ENCODE results near the gene GDPD2. TPM values are rescaled to one million over a fixed set of nuclear protein-coding genes. Genes with fewer than 3 reads are reported as not detected.
A peak's percentile ranks its signal among the peaks of the same experiment; 100 is the strongest.

Gene GDPD2
- total RNA-seq, 1 donor from 2014 or later = 0.13 TPM

GRCh38 chrX:70436343-70436742 lies 13.2 kb downstream of the GDPD2 start:
- peak; percentile 31 for DNase-seq (ENCODE audit: low spot score)
- H3K27me3 Mint-ChIP-seq (ENCODE audit: unreplicated experiment) = peaks cover 2% of the 10 kb centered on the region
- no peak overlapping the region for H3K4me3 Mint-ChIP-seq (ENCODE audit: unreplicated experiment)
- no peaks in the 10 kb centered on the region for H3K4me1 Mint-ChIP-seq (ENCODE audit: unreplicated experiment)
- H3K36me3 Mint-ChIP-seq (ENCODE audit: low read depth, unreplicated experiment) = no peaks in the 10 kb centered on the region
- no peaks in the 10 kb centered on the region for H3K9me3 Mint-ChIP-seq (ENCODE audit: unreplicated experiment)
- no peak overlapping the region for H3K27ac Mint-ChIP-seq (ENCODE audit: unreplicated experiment)
- no peak for TF ChIP-seq CTCF (IDR thresholded peaks at IDR 0.05; ENCODE audit: unreplicated experiment)

- H3K27ac Mint-ChIP-seq (ENCODE audit: unreplicated experiment) = no peak overlapping the region
- TF ChIP-seq CTCF (IDR thresholded peaks at IDR 0.05; ENCODE audit: unreplicated experiment) = no peak
- H3K9me3 Mint-ChIP-seq (ENCODE audit: unreplicated experiment) = no peaks in the 10 kb centered on the region
- H3K36me3 Mint-ChIP-seq (ENCODE audit: low read depth, unreplicated experiment) = no peaks in the 10 kb centered on the region
- H3K27me3 Mint-ChIP-seq (ENCODE audit: unreplicated experiment) = peaks cover 2% of the 10 kb centered on the region
- no peak overlapping the region for H3K4me3 Mint-ChIP-seq (ENCODE audit: unreplicated experiment)
- H3K4me1 Mint-ChIP-seq (ENCODE audit: unreplicated experiment) = no peaks in the 10 kb centered on the region
- DNase-seq (ENCODE audit: low spot score) = no peak
These were observed 13.9 kb downstream of the GDPD2 start for GRCh38 chrX:70437011-70437410.

- no peak for DNase-seq (ENCODE audit: low spot score)
- H3K4me3 Mint-ChIP-seq (ENCODE audit: unreplicated experiment) = no peak overlapping the region
- peaks cover 2% of the 10 kb centered on the region for H3K27me3 Mint-ChIP-seq (ENCODE audit: unreplicated experiment)
- no peaks in the 10 kb centered on the region for H3K36me3 Mint-ChIP-seq (ENCODE audit: low read depth, unreplicated experiment)
- no peak for TF ChIP-seq CTCF (IDR thresholded peaks at IDR 0.05; ENCODE audit: unreplicated experiment)
- H3K9me3 Mint-ChIP-seq (ENCODE audit: unreplicated experiment) = no peaks in the 10 kb centered on the region
- H3K27ac Mint-ChIP-seq (ENCODE audit: unreplicated experiment) = no peak overlapping the region
- H3K4me1 Mint-ChIP-seq (ENCODE audit: unreplicated experiment) = no peaks in the 10 kb centered on the region
These were observed 15.0 kb downstream of the GDPD2 start for GRCh38 chrX:70437921-70438665.

GRCh38 chrX:70439016-70439415 lies 15.9 kb downstream of the GDPD2 start:
- Mint-ChIP-seq H3K9me3 (ENCODE audit: unreplicated experiment) (no peaks in the 10 kb centered on the region), H3K4me3 (ENCODE audit: unreplicated experiment) (no peak overlapping the region), H3K27me3 (ENCODE audit: unreplicated experiment) (peaks cover 2% of the 10 kb centered on the region), H3K27ac (ENCODE audit: unreplicated experiment) (no peak overlapping the region), H3K4me1 (ENCODE audit: unreplicated experiment) (no peaks in the 10 kb centered on the region), H3K36me3 (ENCODE audit: low read depth, unreplicated experiment) (no peaks in the 10 kb centered on the region)
- DNase-seq (ENCODE audit: low spot score) = no peak
- no peak for TF ChIP-seq CTCF (IDR thresholded peaks at IDR 0.05; ENCODE audit: unreplicated experiment)

- DNase-seq (ENCODE audit: low spot score) = no peak
- H3K9me3 Mint-ChIP-seq (ENCODE audit: unreplicated experiment) = no peaks in the 10 kb centered on the region
- H3K27me3 Mint-ChIP-seq (ENCODE audit: unreplicated experiment) = peaks cover 6% of the 10 kb centered on the region
These were observed 19.1 kb downstream of the GDPD2 start for GRCh38 chrX:70442224-70442623.

More at GRCh38 chrX:70442224-70442623, 19.1 kb downstream of the GDPD2 start:
- no peaks in the 10 kb centered on the region for H3K36me3 Mint-ChIP-seq (ENCODE audit: low read depth, unreplicated experiment)
- H3K4me1 Mint-ChIP-seq (ENCODE audit: unreplicated experiment) = no peaks in the 10 kb centered on the region
- H3K4me3 Mint-ChIP-seq (ENCODE audit: unreplicated experiment) = no peak overlapping the region
- TF ChIP-seq CTCF (IDR thresholded peaks at IDR 0.05; ENCODE audit: unreplicated experiment) = no peak
- H3K27ac Mint-ChIP-seq (ENCODE audit: unreplicated experiment) = no peak overlapping the region
